ENCODE results near the gene SYCP3.

The SYCP3 gene

DNA sequence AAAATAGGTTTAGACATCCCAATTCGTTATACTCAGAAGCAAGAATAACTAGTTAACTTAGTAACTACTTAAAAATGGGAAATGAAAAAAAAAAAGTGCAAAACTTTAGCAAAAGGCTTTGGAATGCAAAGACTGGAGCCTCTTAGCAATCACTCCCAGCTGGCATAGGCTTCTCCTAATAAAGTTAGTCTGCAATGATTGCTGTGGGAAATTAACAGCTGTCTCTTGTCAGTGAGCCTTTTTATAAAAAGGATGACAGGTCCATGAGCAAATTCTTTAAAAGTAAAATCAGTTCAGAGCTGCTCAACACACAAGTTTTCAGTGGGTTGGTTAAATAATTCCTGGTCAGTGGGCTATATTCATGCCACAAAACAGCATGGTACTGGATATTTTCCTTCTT is 7.4 kb upstream of the SYCP3 start:
- DNase-seq (ENCODE audit: insufficient read length, low spot score) (no peak), FAIRE-seq (no peak)
- TF ChIP-seq CTCF (IDR thresholded peaks at IDR 0.05; ENCODE audit: insufficient read depth, missing control alignments): no peak

DNA sequence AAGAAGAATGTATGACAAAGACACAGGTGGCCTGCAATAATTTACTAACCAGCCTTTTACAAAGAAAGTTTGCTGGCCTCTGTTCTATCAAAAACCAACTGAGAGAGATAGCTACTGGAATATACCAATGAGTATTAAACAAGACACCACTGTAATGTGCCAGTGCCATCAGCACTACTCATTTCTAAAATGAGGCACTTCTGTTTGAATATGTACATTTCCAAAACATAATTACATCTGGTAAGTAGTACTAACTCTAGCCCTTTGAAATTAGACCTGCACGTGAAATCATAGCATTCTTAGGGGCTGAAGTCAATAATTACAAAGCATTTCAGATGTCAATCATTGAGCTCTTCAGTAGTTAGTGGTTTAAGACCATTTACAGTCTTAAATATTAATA is 6.9 kb upstream of the SYCP3 start:
- no peak for DNase-seq (ENCODE audit: insufficient read length, low spot score)
- no peak for TF ChIP-seq CTCF (IDR thresholded peaks at IDR 0.05; ENCODE audit: insufficient read depth, missing control alignments)
- FAIRE-seq: no peak

GRCh38 chr12:101745481-101745880 is 6.2 kb upstream of the SYCP3 start:
- no peak for FAIRE-seq
- TF ChIP-seq CTCF (IDR thresholded peaks at IDR 0.05; ENCODE audit: insufficient read depth, missing control alignments): no peak
- no peak for DNase-seq (ENCODE audit: insufficient read length, low spot score)

GRCh38 chr12:101743724-101744472 is 4.6 kb upstream of the SYCP3 start:
- no peak for TF ChIP-seq CTCF (IDR thresholded peaks at IDR 0.05; ENCODE audit: insufficient read depth, missing control alignments)
- FAIRE-seq (no peak), DNase-seq (ENCODE audit: insufficient read length, low spot score) (no peak)

DNA sequence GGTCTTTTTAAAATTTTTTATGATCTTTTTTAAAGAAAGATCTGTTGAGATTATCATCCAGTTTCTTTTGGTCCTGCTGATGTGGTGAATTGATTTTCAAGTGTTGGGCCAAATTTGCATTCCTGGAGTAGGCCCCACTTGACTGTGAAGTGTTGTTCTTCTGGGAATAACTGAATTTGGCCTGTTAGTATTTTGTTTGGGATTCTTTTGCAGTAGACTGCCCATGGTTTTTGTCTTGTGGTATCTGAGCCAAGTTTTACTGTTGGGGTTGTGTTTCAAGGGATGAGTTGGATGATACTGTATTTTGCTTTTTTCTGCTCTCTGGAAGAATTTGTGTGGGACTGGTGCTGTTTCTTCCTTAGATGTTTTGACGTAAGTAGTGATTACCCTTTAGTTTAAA is 4.0 kb upstream of the SYCP3 start:
- DNase-seq (ENCODE audit: insufficient read length, low spot score) (no peak), FAIRE-seq (no peak)
- TF ChIP-seq CTCF (IDR thresholded peaks at IDR 0.05; ENCODE audit: insufficient read depth, missing control alignments): no peak

DNA sequence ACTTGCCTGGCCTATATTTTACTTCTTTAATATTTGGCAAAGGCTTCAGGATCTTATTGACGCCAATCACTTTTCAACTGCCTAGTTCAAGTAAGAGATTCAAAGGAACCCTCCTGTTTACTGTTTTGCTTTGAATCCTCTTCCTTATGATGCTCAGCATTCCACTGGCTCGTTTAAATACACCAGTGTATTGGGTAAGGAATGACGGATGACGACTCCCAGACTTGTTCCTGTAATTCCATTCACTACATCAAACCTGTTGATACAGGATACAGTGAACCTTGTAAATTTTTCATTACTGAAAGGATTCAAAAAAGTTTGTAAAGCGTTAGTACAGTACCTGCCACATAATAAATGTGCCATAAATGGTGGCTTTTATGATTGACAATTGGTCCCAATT is 1.7 kb upstream of the SYCP3 start:
- DNase-seq (ENCODE audit: insufficient read length, low spot score) (no peak), FAIRE-seq (no peak)
- TF ChIP-seq CTCF (IDR thresholded peaks at IDR 0.05; ENCODE audit: insufficient read depth, missing control alignments): no peak

DNA sequence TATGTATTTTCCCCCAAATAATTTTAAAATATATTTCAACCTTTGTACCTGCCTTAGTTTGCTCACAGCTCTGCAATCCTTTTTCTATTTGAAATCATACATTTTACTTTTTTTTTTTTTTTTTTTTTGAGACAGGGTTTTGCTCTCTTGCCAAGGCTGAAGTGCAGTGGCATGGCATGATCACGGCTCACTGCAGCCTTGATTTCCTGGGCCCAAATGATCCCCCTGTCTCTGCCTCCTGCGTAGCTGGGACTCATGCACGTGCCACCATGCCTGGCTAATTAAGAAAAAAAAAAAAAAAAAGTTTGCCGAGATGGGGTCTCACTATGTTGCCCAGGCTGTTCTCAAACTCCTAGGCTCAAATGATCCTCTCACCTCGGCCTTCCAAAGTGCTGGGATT is 1.3 kb upstream of the SYCP3 start:
- TF ChIP-seq CTCF (IDR thresholded peaks at IDR 0.05; ENCODE audit: insufficient read depth, missing control alignments): no peak
- no peak for FAIRE-seq
- DNase-seq (ENCODE audit: insufficient read length, low spot score): no peak

Data from D721Med (cell line).